Fibroblast of the aortic adventitia (primary cell): ENCODE results near the gene CHCHD6. TPM values are rescaled to one million over a fixed set of nuclear protein-coding genes. Genes with fewer than 3 reads are reported as not detected.

ENCODE experiments used
- DNase-seq: peaks from one replicate; pipeline ENCODE4 v3.0.0-alpha.2; 2010; ENCODE audit warnings: low read depth
- H3K4me3 ChIP-seq: 2 replicates; pipeline ENCODE4 v1.5.1; 2011; ENCODE audit warnings: low read depth, mild to moderate bottlenecking, control low read depth, low read length, moderate library complexity
- CTCF ChIP-seq: IDR thresholded peaks from 2 replicates; pipeline ENCODE4 v1.5.1; 2011; ENCODE audit warnings: mild to moderate bottlenecking, low read length, control low read depth, inconsistent platforms; ENCODE audit not compliant: insufficient read depth
- total RNA-seq: library from RNA; depleted of rRNA; stranded (reverse); fragments of >200 nt; gene quantifications from 2 replicates; pipeline ENCODE4 v1.2.3, GENCODE V29; 2012; ENCODE audit warnings: low replicate concordance

CHCHD6 gene
- total RNA-seq, 1 donor, result 10.8 TPM

GRCh38 chr3:126945171-126945721 is 241.2 kb downstream of the CHCHD6 start:
- no peak for DNase-seq
- TF ChIP-seq CTCF, result no peak
- H3K4me3 ChIP-seq, result no peak overlapping the region

- TF ChIP-seq CTCF, result no peak
- no peak for DNase-seq
- H3K4me3 ChIP-seq, result no peak overlapping the region
Observed at GRCh38 chr3:126945891-126946290, 241.9 kb downstream of the CHCHD6 start.

- no peak for DNase-seq
- no peak for TF ChIP-seq CTCF
- H3K4me3 ChIP-seq, result no peak overlapping the region
Observed at GRCh38 chr3:126946405-126946804, 242.4 kb downstream of the CHCHD6 start.

- no peak overlapping the region for H3K4me3 ChIP-seq
- no peak for DNase-seq
- TF ChIP-seq CTCF, result no peak
Observed at GRCh38 chr3:126947429-126947828, 243.4 kb downstream of the CHCHD6 start.

- DNase-seq, result no peak
- TF ChIP-seq CTCF, result no peak
- H3K4me3 ChIP-seq, result no peak overlapping the region
Observed at GRCh38 chr3:126948980-126949535, 245.0 kb downstream of the CHCHD6 start.

- no peak overlapping the region for H3K4me3 ChIP-seq
- TF ChIP-seq CTCF, result no peak
- DNase-seq, result no peak
Observed at GRCh38 chr3:126951561-126951960, 247.5 kb downstream of the CHCHD6 start.

GRCh38 chr3:126952261-126952982 is 248.4 kb downstream of the CHCHD6 start:
- no peak for DNase-seq
- H3K4me3 ChIP-seq, result no peak overlapping the region
- no peak for TF ChIP-seq CTCF
